Glutamatergic neuron (in vitro differentiated cells): ENCODE results near the gene TLNRD1. TPM values are rescaled to one million over a fixed set of nuclear protein-coding genes. Genes with fewer than 3 reads are reported as not detected.

Experiments
- DNase-seq: peaks from one replicate; pipeline ENCODE4 v3.0.0; 2022
- H3K27ac Mint-ChIP-seq: one replicate; pipeline ENCODE4 v1.8.0; 2020; ENCODE audit warnings: mild to moderate bottlenecking, mixed read lengths, inconsistent platforms; ENCODE audit not compliant: unreplicated experiment
- H3K27me3 Mint-ChIP-seq: one replicate; pipeline ENCODE4 v1.8.0; 2020; ENCODE audit warnings: mild to moderate bottlenecking, moderate library complexity, mixed read lengths, inconsistent platforms; ENCODE audit not compliant: unreplicated experiment
- H3K36me3 Mint-ChIP-seq: one replicate; pipeline ENCODE4 v1.8.0; 2020; ENCODE audit warnings: mild to moderate bottlenecking, mixed read lengths, inconsistent platforms; ENCODE audit not compliant: unreplicated experiment
- H3K4me1 Mint-ChIP-seq: one replicate; pipeline ENCODE4 v1.8.0; 2020; ENCODE audit warnings: mild to moderate bottlenecking, low read depth, mixed read lengths, inconsistent platforms; ENCODE audit not compliant: unreplicated experiment
- H3K4me3 Mint-ChIP-seq: one replicate; pipeline ENCODE4 v1.8.0; 2020; ENCODE audit warnings: mild to moderate bottlenecking, mixed read lengths, inconsistent platforms; ENCODE audit not compliant: unreplicated experiment
- H3K9me3 Mint-ChIP-seq: one replicate; pipeline ENCODE4 v1.8.0; 2020; ENCODE audit warnings: mild to moderate bottlenecking, moderate library complexity, mixed read lengths, inconsistent platforms; ENCODE audit not compliant: unreplicated experiment
- total RNA-seq: library from RNA; stranded (reverse); fragmentation: NEBNext Ultra II Directional; extraction: Animal tissue kit (Norgen Biotek cat#: 25700); gene quantifications from one replicate; pipeline ENCODE4 v1.2.1, GENCODE V29; 2021; ENCODE audit not compliant: unreplicated experiment
- TF ChIP-seq, protein P1 (sequence below): fragments of 200-600 bp; sonication (generic); IDR thresholded peaks from one replicate; pipeline ENCODE4 v1.5.0; 2021; ENCODE audit not compliant: partially characterized antibody, unreplicated experiment

Gene TLNRD1
- total RNA-seq, 1 donor from 2014 or later = 35.5 TPM

DNA sequence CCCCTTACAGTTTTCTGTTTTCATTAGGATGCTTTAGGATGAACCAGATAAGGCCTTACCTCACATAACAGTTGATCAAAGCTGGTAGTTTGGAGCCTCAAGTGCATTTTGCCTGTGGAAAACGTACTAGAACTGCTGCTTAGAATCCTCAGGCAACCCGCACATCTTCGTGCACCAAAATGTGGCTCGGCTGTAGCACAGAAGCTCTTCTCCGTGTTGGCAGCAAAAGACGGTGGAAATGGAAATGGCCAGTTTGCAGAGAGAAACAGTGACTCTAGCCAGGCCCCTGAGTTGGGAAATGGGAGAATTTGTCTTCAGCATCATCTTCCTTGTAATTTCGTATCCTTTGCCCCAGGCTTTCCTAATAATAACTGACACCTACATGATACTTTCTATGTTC lies 20.6 kb downstream of the TLNRD1 start:
- Mint-ChIP-seq H3K4me1 (peaks cover 21% of the 10 kb centered on the region), H3K27me3 (no peaks in the 10 kb centered on the region), H3K4me3 (no peak overlapping the region), H3K36me3 (no peaks in the 10 kb centered on the region), H3K27ac (no peak overlapping the region), H3K9me3 (peaks cover 2% of the 10 kb centered on the region)
- no peak for DNase-seq
- TF ChIP-seq, protein P1, sequence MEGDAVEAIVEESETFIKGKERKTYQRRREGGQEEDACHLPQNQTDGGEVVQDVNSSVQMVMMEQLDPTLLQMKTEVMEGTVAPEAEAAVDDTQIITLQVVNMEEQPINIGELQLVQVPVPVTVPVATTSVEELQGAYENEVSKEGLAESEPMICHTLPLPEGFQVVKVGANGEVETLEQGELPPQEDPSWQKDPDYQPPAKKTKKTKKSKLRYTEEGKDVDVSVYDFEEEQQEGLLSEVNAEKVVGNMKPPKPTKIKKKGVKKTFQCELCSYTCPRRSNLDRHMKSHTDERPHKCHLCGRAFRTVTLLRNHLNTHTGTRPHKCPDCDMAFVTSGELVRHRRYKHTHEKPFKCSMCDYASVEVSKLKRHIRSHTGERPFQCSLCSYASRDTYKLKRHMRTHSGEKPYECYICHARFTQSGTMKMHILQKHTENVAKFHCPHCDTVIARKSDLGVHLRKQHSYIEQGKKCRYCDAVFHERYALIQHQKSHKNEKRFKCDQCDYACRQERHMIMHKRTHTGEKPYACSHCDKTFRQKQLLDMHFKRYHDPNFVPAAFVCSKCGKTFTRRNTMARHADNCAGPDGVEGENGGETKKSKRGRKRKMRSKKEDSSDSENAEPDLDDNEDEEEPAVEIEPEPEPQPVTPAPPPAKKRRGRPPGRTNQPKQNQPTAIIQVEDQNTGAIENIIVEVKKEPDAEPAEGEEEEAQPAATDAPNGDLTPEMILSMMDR = no peak

DNA sequence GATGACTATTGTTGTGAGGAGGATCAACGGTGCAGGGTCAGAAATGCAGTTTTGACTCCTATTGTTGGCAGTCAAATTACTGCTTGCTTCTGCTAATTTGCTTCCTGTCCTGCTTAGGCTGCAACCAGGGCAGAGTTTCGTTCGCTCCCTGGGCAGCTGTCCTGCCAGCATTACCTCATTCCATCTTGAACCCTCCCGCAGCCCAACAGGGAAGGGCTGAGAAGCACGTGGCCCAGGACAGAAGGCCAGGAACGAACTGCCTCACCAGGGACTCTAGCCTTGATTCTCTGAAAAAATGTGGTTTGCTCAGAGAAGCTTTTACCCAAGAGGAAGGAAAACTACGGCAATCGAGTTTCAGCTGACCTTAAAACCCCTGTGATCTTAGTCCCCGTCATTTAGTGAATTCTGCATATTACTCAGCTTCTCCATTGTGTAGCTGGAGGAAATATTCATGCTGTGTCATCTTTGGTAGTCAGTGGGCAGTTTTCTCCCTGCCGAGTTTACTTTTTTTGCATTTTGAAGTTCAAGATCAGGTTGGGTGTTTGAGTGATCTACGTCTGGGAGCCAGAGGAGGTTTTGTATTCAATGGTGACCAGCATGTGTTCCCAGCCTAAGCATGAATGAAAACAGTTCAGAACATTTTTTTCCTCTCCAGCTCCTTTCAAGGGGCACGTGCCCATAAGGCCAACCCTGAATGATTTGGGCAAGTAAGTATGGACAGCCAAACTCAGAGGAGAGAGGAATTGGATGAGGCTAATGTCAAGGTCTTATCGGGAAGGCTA lies 23.0 kb downstream of the TLNRD1 start:
- TF ChIP-seq, protein P1 = no peak
- no peak overlapping the region for H3K4me3 Mint-ChIP-seq
- no peaks in the 10 kb centered on the region for H3K36me3 Mint-ChIP-seq
- peaks cover 17% of the 10 kb centered on the region for H3K4me1 Mint-ChIP-seq
- DNase-seq = peak; percentile 34
- H3K27me3 Mint-ChIP-seq = no peaks in the 10 kb centered on the region
- no peaks in the 10 kb centered on the region for H3K9me3 Mint-ChIP-seq
- peak overlapping the region; percentile 72 for H3K27ac Mint-ChIP-seq

DNA sequence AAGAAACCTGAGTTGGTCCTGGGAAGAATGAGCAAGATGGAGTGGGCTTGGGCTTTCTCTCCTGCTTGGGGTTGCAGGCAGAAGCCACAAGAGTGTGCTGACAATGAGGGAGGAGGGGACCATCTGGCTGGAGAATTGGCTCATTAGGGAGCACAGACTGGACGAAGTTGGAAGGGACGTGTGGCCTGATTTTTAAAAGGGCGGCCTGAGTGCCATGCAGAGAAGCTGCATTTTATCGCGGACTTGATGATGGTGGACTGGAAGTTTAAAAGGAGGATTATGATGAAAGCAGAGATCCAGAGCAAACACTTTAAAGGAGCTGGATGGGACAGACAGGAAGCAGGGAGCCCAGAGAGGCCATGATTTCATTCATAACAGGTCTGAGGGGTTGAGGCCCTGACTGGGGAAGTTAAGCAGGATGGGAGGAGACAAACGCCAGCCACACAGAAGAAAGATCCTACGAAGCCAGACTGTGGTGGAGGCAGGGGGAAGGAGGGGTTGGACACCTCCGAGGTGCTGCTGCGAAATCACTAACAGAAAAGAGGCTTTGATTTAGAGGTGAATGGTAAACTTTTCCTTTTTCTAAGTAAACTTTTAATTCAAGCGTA lies 23.6 kb downstream of the TLNRD1 start:
- Mint-ChIP-seq H3K4me3 (peak overlapping the region; percentile 28), H3K4me1 (peaks cover 17% of the 10 kb centered on the region), H3K27ac (peak overlapping the region; percentile 72), H3K9me3 (no peaks in the 10 kb centered on the region), H3K27me3 (no peaks in the 10 kb centered on the region), H3K36me3 (peaks cover under 1% of the 10 kb centered on the region)
- TF ChIP-seq, protein P1 = no peak
- DNase-seq = no peak

DNA sequence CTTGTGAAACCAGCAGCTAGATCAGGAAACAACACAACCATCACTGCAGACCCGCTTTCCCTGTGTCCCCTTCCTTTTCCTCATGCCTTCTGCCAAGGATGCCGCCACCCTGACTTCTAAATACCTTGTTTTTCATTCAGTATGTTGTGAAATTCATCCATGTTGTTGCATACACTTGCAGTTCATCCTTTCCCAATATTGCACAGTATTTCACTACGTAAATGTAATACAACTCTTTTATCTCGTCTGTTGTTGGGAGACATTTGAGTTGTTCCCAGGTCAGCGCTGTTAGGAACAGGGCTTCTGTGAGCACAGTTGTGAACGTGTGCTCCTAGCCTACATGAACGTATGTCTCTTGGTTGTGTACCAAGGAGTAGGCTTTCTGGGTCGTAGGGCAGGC lies 24.2 kb downstream of the TLNRD1 start:
- H3K9me3 Mint-ChIP-seq = no peaks in the 10 kb centered on the region
- H3K27me3 Mint-ChIP-seq = no peaks in the 10 kb centered on the region
- peaks cover 17% of the 10 kb centered on the region for H3K4me1 Mint-ChIP-seq
- TF ChIP-seq, protein P1 = no peak
- peaks cover 6% of the 10 kb centered on the region for H3K36me3 Mint-ChIP-seq
- DNase-seq = no peak
- H3K4me3 Mint-ChIP-seq = no peak overlapping the region
- H3K27ac Mint-ChIP-seq = peak overlapping the region; percentile 3
